HG03457 (cell line): ENCODE measurements around the gene PCNX3.
"Not testable (repeated sequence)": the region's sequence is repeated elsewhere in the genome, so short reads cannot be mapped to it uniquely, and the experiment has no call there.

ENCODE experiments used
- ATAC-seq: cut with Tn5 transposase; IDR thresholded peaks from one replicate; pipeline ENCODE4 v1.9.1; 2021; ENCODE audit warnings: moderate number of reproducible peaks; ENCODE audit not compliant: unreplicated experiment

The PCNX3 gene

GRCh38 chr11:65637794-65638419 lies 22.3 kb downstream of the PCNX3 start, which contains the start of gene SIPA1:
Gene SIPA1, plus strand, starts transcription at chr11:65638101. Its CDS starts 2,821 bp downstream, at chr11:65640922.
- no peak for ATAC-seq

- ATAC-seq, result not testable (repeated sequence)
Observed at GRCh38 chr11:65639228-65639597, 23.6 kb downstream of the PCNX3 start.

GRCh38 chr11:65639623-65640482 lies 24.3 kb downstream of the PCNX3 start:
- no peak for ATAC-seq

- ATAC-seq, result no peak
Observed at GRCh38 chr11:65640483-65641296, 25.1 kb downstream of the PCNX3 start.

GRCh38 chr11:65641297-65642013 lies 25.9 kb downstream of the PCNX3 start:
- no peak for ATAC-seq

- ATAC-seq, result no peak
Observed at GRCh38 chr11:65642014-65642671, 26.6 kb downstream of the PCNX3 start.

GRCh38 chr11:65643971-65644370 lies 28.4 kb downstream of the PCNX3 start:
- no peak for ATAC-seq

GRCh38 chr11:65644837-65645236 lies 29.3 kb downstream of the PCNX3 start:
- ATAC-seq, result no peak

- no peak for ATAC-seq
Observed at GRCh38 chr11:65645710-65646109, 30.1 kb downstream of the PCNX3 start.

GRCh38 chr11:65646288-65646957 lies 30.8 kb downstream of the PCNX3 start:
- no peak for ATAC-seq

- no peak for ATAC-seq
Observed at GRCh38 chr11:65646958-65647701, 31.6 kb downstream of the PCNX3 start.

GRCh38 chr11:65648997-65649493 lies 33.5 kb downstream of the PCNX3 start:
- no peak for ATAC-seq

GRCh38 chr11:65649656-65650546 lies 34.3 kb downstream of the PCNX3 start:
- ATAC-seq, result no peak

- no peak for ATAC-seq
Observed at GRCh38 chr11:65650547-65651338, 35.2 kb downstream of the PCNX3 start.

- no peak for ATAC-seq
Observed at GRCh38 chr11:65651339-65651588, 35.7 kb downstream of the PCNX3 start.

GRCh38 chr11:65651589-65652510 lies 36.3 kb downstream of the PCNX3 start:
- peak; percentile 5 for ATAC-seq
